ENCODE measurements around the gene ZMIZ1. TPM values are rescaled to one million over a fixed set of nuclear protein-coding genes. Genes with fewer than 3 reads are reported as not detected.

Gene ZMIZ1
- total and polyA plus RNA-seq, 4 donors, result 3.9 to 19.1 (median 9.8) TPM

DNA sequence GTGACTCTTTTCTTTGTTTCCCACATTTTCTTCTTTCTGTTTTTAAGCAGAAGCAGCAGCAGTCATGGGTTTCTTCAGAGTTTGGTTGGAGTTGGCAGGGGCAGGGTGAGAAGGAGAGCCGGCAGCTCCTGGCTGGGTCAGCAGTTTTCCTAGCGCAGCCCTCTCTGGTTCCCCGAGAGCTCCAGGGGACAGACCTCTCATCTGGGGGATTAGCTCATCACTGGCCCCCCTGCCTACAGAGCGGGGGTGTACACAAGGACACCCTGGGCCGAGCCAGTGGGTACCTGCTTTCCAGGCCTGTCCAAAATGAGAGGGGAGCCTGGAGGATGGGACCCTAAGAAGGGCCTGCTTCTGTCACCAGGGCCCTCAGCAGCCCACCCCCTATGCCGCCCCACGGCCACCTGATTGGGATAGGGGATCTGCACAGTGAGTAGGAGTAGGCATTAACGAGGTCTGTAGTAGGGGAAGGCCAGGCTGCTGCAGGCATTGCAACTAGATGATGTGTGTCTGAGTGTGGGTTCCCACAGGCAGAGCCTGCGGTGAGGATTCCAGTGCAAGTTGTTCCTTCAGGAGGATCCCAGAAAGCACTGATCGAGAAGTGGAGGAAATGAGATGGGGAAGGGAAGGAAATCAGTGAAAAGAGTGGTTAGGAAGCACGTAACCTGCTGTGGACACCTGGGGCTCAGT is 155.6 kb downstream of the ZMIZ1 start:
- Histone ChIP-seq H3K36me3 (ENCODE audit: control insufficient read depth in 4 of 4, insufficient read depth in 3 of 4, low read depth in 1 of 4, low read length in 3 of 4) (peaks cover 2 to 16% (median 10%) of the 10 kb centered on the region in 4 donors), H3K27me3 (ENCODE audit: control insufficient read depth in 4 of 4, insufficient read depth in 4 of 4, low read length in 3 of 4) (no peaks in the 10 kb centered on the region), H3K9ac (ENCODE audit: low read depth in 1 of 2, low read length in 2 of 2) (no peak overlapping the region), H3K4me3 (ENCODE audit: low read depth in 1 of 3, low read length in 3 of 3) (no peak overlapping the region), H3K4me1 (ENCODE audit: control insufficient read depth in 4 of 4, insufficient read depth in 4 of 4, low read length in 3 of 4) (peaks cover 0 to 12% (median 3%) of the 10 kb centered on the region in 4 donors), H3K9me3 (ENCODE audit: control insufficient read depth in 4 of 4, low read length in 3 of 4) (no peaks in the 10 kb centered on the region), H3K27ac (ENCODE audit: low read depth in 1 of 2, low read length in 2 of 2) (no peak overlapping the region)
- TF ChIP-seq RAD21 (IDR thresholded peaks at IDR 0.05) (no peak), JUND (IDR thresholded peaks at IDR 0.05) (no peak), SP1 (IDR thresholded peaks at IDR 0.05) (no peak), YY1 (IDR thresholded peaks at IDR 0.05) (no peak), EGR1 (IDR thresholded peaks at IDR 0.05; ENCODE audit: low read depth in 2 of 2) (no peak), TAF1 (conservative IDR thresholded peaks at IDR 0.05) (no peak), RXRA (IDR thresholded peaks at IDR 0.05) (no peak)
- DNase-seq (ENCODE audit: low spot score), result no peak
- 91% methylated on average over 11 of the region's 11 CpGs for WGBS

DNA sequence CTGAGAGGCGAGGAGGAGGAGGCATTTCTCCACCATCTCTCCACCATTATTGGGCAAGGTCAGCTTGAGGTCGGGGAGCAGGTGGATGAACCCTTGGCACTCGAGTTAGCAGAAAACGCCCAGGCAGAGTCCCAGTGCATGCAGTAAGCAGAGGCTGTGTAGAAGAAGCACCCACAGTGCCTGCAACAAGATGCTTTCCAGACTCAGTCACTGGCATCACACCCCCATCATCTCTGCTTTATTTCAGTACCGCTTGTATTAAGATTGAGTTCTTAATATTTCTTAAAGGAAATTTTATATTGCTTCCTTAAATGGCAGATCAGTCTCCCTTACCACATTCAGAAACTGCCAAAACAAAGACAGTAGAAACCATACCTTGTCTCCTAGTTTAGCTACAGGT is 156.2 kb downstream of the ZMIZ1 start:
- Histone ChIP-seq H3K9me3 (ENCODE audit: control insufficient read depth in 4 of 4, low read length in 3 of 4) (no peaks in the 10 kb centered on the region), H3K4me1 (ENCODE audit: control insufficient read depth in 4 of 4, insufficient read depth in 4 of 4, low read length in 3 of 4) (peaks cover 0 to 12% (median 3%) of the 10 kb centered on the region in 4 donors), H3K9ac (ENCODE audit: low read depth in 1 of 2, low read length in 2 of 2) (no peak overlapping the region), H3K4me3 (ENCODE audit: low read depth in 1 of 3, low read length in 3 of 3) (no peak overlapping the region), H3K36me3 (ENCODE audit: control insufficient read depth in 4 of 4, insufficient read depth in 3 of 4, low read depth in 1 of 4, low read length in 3 of 4) (peaks cover 2 to 14% (median 10%) of the 10 kb centered on the region in 4 donors), H3K27ac (ENCODE audit: low read depth in 1 of 2, low read length in 2 of 2) (no peak overlapping the region), H3K27me3 (ENCODE audit: control insufficient read depth in 4 of 4, insufficient read depth in 4 of 4, low read length in 3 of 4) (no peaks in the 10 kb centered on the region)
- DNase-seq (ENCODE audit: low spot score), result no peak
- 88% methylated on average over 5 of the region's 5 CpGs for WGBS
- TF ChIP-seq HNF4G (IDR thresholded peaks at IDR 0.05), result no peak
- TF ChIP-seq EGR1 (IDR thresholded peaks at IDR 0.05; ENCODE audit: low read depth in 2 of 2), result no peak
- TF ChIP-seq, protein P1, sequence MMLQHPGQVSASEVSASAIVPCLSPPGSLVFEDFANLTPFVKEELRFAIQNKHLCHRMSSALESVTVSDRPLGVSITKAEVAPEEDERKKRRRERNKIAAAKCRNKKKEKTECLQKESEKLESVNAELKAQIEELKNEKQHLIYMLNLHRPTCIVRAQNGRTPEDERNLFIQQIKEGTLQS (IDR thresholded peaks at IDR 0.05), result no peak
- no peak for TF ChIP-seq HNF4A (conservative IDR thresholded peaks at IDR 0.05)
- TF ChIP-seq FOXA1 (IDR thresholded peaks at IDR 0.05), result no peak
- TF ChIP-seq, protein P2, sequence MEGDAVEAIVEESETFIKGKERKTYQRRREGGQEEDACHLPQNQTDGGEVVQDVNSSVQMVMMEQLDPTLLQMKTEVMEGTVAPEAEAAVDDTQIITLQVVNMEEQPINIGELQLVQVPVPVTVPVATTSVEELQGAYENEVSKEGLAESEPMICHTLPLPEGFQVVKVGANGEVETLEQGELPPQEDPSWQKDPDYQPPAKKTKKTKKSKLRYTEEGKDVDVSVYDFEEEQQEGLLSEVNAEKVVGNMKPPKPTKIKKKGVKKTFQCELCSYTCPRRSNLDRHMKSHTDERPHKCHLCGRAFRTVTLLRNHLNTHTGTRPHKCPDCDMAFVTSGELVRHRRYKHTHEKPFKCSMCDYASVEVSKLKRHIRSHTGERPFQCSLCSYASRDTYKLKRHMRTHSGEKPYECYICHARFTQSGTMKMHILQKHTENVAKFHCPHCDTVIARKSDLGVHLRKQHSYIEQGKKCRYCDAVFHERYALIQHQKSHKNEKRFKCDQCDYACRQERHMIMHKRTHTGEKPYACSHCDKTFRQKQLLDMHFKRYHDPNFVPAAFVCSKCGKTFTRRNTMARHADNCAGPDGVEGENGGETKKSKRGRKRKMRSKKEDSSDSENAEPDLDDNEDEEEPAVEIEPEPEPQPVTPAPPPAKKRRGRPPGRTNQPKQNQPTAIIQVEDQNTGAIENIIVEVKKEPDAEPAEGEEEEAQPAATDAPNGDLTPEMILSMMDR (IDR thresholded peaks at IDR 0.05; ENCODE audit: low read depth, low read length, missing input control), result no peak
- TF ChIP-seq NR2F2 (IDR thresholded peaks at IDR 0.05), result no peak
- TF ChIP-seq, protein P3, sequence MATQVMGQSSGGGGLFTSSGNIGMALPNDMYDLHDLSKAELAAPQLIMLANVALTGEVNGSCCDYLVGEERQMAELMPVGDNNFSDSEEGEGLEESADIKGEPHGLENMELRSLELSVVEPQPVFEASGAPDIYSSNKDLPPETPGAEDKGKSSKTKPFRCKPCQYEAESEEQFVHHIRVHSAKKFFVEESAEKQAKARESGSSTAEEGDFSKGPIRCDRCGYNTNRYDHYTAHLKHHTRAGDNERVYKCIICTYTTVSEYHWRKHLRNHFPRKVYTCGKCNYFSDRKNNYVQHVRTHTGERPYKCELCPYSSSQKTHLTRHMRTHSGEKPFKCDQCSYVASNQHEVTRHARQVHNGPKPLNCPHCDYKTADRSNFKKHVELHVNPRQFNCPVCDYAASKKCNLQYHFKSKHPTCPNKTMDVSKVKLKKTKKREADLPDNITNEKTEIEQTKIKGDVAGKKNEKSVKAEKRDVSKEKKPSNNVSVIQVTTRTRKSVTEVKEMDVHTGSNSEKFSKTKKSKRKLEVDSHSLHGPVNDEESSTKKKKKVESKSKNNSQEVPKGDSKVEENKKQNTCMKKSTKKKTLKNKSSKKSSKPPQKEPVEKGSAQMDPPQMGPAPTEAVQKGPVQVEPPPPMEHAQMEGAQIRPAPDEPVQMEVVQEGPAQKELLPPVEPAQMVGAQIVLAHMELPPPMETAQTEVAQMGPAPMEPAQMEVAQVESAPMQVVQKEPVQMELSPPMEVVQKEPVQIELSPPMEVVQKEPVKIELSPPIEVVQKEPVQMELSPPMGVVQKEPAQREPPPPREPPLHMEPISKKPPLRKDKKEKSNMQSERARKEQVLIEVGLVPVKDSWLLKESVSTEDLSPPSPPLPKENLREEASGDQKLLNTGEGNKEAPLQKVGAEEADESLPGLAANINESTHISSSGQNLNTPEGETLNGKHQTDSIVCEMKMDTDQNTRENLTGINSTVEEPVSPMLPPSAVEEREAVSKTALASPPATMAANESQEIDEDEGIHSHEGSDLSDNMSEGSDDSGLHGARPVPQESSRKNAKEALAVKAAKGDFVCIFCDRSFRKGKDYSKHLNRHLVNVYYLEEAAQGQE (IDR thresholded peaks at IDR 0.05), result no peak
- TF ChIP-seq RXRA (IDR thresholded peaks at IDR 0.05), result no peak
- TF ChIP-seq FOXA2 (IDR thresholded peaks at IDR 0.05), result no peak
- TF ChIP-seq GABPA (IDR thresholded peaks at IDR 0.05 in 1 of 2, conservative IDR thresholded peaks at IDR 0.05 in 1 of 2), result no peak
- no peak for TF ChIP-seq JUND (IDR thresholded peaks at IDR 0.05)
- TF ChIP-seq, protein P4, sequence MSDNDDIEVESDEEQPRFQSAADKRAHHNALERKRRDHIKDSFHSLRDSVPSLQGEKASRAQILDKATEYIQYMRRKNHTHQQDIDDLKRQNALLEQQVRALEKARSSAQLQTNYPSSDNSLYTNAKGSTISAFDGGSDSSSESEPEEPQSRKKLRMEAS (IDR thresholded peaks at IDR 0.05), result no peak
- no peak for TF ChIP-seq TAF1 (conservative IDR thresholded peaks at IDR 0.05)
- TF ChIP-seq RAD21 (IDR thresholded peaks at IDR 0.05), result no peak
- no peak for TF ChIP-seq SP1 (IDR thresholded peaks at IDR 0.05)
